Cardiac ventricle fibroblast (primary cell): ENCODE measurements around the gene KRT20. TPM values are rescaled to one million over a fixed set of nuclear protein-coding genes. Genes with fewer than 3 reads are reported as not detected.

ENCODE experiments used
- total RNA-seq: library from RNA; depleted of rRNA; stranded (reverse); fragments of >200 nt; gene quantifications from 2 replicates; pipeline ENCODE4 v1.2.3, GENCODE V29; 2015

Gene KRT20, protein sequence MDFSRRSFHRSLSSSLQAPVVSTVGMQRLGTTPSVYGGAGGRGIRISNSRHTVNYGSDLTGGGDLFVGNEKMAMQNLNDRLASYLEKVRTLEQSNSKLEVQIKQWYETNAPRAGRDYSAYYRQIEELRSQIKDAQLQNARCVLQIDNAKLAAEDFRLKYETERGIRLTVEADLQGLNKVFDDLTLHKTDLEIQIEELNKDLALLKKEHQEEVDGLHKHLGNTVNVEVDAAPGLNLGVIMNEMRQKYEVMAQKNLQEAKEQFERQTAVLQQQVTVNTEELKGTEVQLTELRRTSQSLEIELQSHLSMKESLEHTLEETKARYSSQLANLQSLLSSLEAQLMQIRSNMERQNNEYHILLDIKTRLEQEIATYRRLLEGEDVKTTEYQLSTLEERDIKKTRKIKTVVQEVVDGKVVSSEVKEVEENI
- total RNA-seq, result not detected in 2 replicates

DNA sequence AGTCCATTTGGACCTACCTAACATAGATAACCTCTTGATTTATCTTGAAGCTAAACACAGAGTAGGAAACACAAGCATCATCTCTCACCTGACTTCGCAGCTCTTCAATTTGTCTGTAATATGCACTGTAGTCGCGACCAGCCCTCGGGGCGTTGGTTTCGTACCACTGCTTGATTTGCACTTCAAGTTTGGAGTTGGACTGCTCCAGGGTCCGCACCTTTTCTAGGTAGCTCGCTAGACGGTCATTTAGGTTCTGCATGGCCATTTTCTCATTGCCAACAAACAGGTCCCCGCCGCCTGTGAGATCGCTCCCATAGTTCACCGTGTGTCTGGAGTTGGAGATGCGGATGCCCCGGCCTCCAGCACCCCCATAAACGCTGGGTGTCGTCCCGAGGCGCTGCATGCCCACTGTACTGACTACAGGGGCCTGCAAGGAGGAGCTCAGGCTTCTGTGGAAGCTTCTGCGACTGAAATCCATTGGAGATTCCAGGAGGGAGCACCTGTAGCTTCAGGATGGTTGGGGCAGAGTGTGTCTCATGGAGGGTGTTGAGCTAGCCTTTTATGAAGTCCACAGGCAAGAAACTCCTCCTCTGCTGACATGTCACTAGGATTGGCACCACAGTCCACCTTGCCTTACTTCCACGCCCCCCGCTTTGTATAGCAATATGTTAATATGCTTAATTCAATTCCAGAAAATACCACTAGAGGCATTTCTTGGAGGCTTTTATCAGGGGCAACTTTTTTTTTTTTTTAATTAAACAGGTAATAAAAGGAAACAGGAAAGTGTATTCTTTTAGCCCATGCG, at the start of gene KRT20:
KRT20 (minus strand) TSS at position 535 of the 805 bp plus-strand sequence; CDS start at position 478, 57 bp downstream.

DNA sequence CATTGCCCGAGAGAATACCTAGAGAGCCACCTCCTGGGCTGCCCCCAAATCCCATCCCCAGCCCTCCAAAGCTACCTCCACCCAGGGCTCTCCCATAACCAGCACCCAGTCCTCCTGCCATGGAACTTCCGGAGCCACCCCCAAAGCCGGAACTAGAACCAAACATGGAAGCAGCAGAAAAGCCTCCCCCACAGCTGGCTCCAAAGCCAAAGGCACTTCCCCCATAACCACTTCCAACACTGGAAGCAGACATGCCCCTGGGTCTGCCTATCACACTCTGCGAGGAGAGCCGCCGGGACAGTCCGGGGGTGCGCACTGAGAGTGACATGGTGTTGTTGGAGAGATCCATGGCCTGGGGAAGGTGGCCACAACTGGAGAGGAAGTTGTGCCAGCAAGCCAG, 18.2 kb downstream of the KRT20 start, which contains the start of gene KRT12:
KRT12 (minus strand) TSS at position 386 of the 400 bp plus-strand sequence; CDS start at position 349, 37 bp downstream.

Other genes with a start within 250 kb of the KRT20 start
- gene SMARCE1, start 237.4 kb downstream of the KRT20 start, total RNA-seq, result 64.1 and 75.1 TPM in 2 replicates
- not detected in 2 replicates for gene KRT222, start 220.1 kb downstream of the KRT20 start, total RNA-seq
- not detected in 2 replicates for gene KRT24, start 181.5 kb downstream of the KRT20 start, total RNA-seq
- gene KRT25, start 129.9 kb downstream of the KRT20 start, total RNA-seq, result not detected in 2 replicates
- not detected in 2 replicates for gene KRT26, start 113.0 kb downstream of the KRT20 start, total RNA-seq
- gene KRT27, start 102.7 kb downstream of the KRT20 start, total RNA-seq, result not detected in 2 replicates
- not detected in 2 replicates for gene KRT28, start 85.3 kb downstream of the KRT20 start, total RNA-seq
- gene KRT10, start 62.6 kb downstream of the KRT20 start, total RNA-seq, result 8.9 and 10.4 TPM in 2 replicates
- not detected in 2 replicates for gene KRT12, start 18.0 kb downstream of the KRT20 start, total RNA-seq
- not detected in 2 replicates for gene KRT23, start 52.4 kb upstream of the KRT20 start, total RNA-seq
- gene KRT39, start 81.7 kb upstream of the KRT20 start, total RNA-seq, result not detected in 2 replicates
- not detected in 2 replicates for gene KRT40, start 99.1 kb upstream of the KRT20 start, total RNA-seq
- gene KRTAP3-3, start 108.9 kb upstream of the KRT20 start, total RNA-seq, result not detected in 2 replicates
- gene KRTAP3-2, start 114.7 kb upstream of the KRT20 start, total RNA-seq, result not detected in 2 replicates
- not detected in 2 replicates for gene KRTAP3-1, start 123.9 kb upstream of the KRT20 start, total RNA-seq
- gene KRTAP1-5, start 142.0 kb upstream of the KRT20 start, total RNA-seq, result not detected in 2 replicates
- not detected in 2 replicates for gene KRTAP1-4, start 145.0 kb upstream of the KRT20 start, total RNA-seq
- gene KRTAP1-3, start 149.6 kb upstream of the KRT20 start, total RNA-seq, result not detected in 2 replicates
- not detected in 2 replicates for gene KRTAP1-1, start 156.2 kb upstream of the KRT20 start, total RNA-seq
- gene KRTAP2-1, start 162.1 kb upstream of the KRT20 start, total RNA-seq, result not detected in 2 replicates
- not detected in 2 replicates for gene KRTAP2-2, start 170.0 kb upstream of the KRT20 start, total RNA-seq
- gene KRTAP2-3, start 174.9 kb upstream of the KRT20 start, total RNA-seq, result not detected in 2 replicates
- not detected in 2 replicates for gene KRTAP2-4, start 180.6 kb upstream of the KRT20 start, total RNA-seq
- gene KRTAP4-7, start 198.9 kb upstream of the KRT20 start, total RNA-seq, result not detected in 2 replicates
- not detected in 2 replicates for gene KRTAP4-8, start 212.9 kb upstream of the KRT20 start, total RNA-seq
- not detected in 2 replicates for gene KRTAP4-16, start 217.0 kb upstream of the KRT20 start, total RNA-seq
- not detected in 2 replicates for gene KRTAP4-9, start 220.1 kb upstream of the KRT20 start, total RNA-seq
- gene KRTAP4-11, start 233.1 kb upstream of the KRT20 start, total RNA-seq, result not detected in 2 replicates
- gene KRTAP4-12, start 238.9 kb upstream of the KRT20 start, total RNA-seq, result not detected in 2 replicates